B cell (primary cell): ENCODE results near the gene FBXL13. TPM values are rescaled to one million over a fixed set of nuclear protein-coding genes. Genes with fewer than 3 reads are reported as not detected.

ENCODE experiments used
- ATAC-seq: fragments of 200-7000 bp; cut with Tn5 transposase; one replicate; pipeline ENCODE4 v1.10.0; 2021; ENCODE audit warnings: low read depth, mild to moderate bottlenecking, moderate number of reproducible peaks, moderate library complexity
- CTCF ChIA-PET: fragments of 350-600 bp; sonication (Branson Sonifier 250); formaldehyde crosslinking; loops from one replicate; lab custom pipeline; 2021; ENCODE audit warnings: antibody characterized with exemption, inconsistent platforms; lab: Charles Lee
- POLR2A ChIA-PET: fragments of 350-600 bp; sonication (Branson Sonifier 250); formaldehyde crosslinking; loops from one replicate; lab custom pipeline; 2021; ENCODE audit warnings: antibody characterized with exemption; lab: Charles Lee
- DNase-seq: peaks from one replicate; pipeline ENCODE4 v3.0.0; 2013
- H2AFZ ChIP-seq: 2 replicates; pipeline ENCODE4 v1.6.1; 2012; ENCODE audit warnings: mild to moderate bottlenecking, low read depth, low read length; ENCODE audit not compliant: insufficient read depth, poor library complexity, severe bottlenecking
- H3K27ac ChIP-seq, 2 donors: 1 replicate in 1 of 2; 2 replicates in 1 of 2; pipeline ENCODE4 v1.5.1; 2012 to 2013; ENCODE audit warnings: low read length in 2 of 2, mild to moderate bottlenecking in 2 of 2, moderate library complexity in 1 of 2
- H3K27me3 ChIP-seq, 4 experiments: fragments of 200-600 bp in 1 of 4; sonication (generic) in 1 of 4; replicated peaks in 1 of 4; 1 replicate in 2 of 4; 2 replicates in 2 of 4; pipeline versions ENCODE4 v1.6.1 to v1.7.0; 2013 to 2016; ENCODE audit warnings: low read length in 3 of 4, mild to moderate bottlenecking in 2 of 4, mixed read lengths in 1 of 4, moderate library complexity in 1 of 4; ENCODE audit not compliant: insufficient read depth in 4 of 4, control insufficient read depth in 3 of 4; ENCODE audit errors: control extremely low read depth in 1 of 4
- H3K36me3 ChIP-seq, 2 experiments: replicated peaks in 1 of 2; 1 replicate in 1 of 2; 2 replicates in 1 of 2; pipeline versions ENCODE4 v1.6.1 to v1.7.1; 2013; ENCODE audit warnings: low read length in 1 of 2; ENCODE audit not compliant: insufficient read depth in 2 of 2, control insufficient read depth in 1 of 2; ENCODE audit errors: control extremely low read depth in 1 of 2, extremely low read depth in 1 of 2
- H3K4me1 ChIP-seq, 2 donors: fragments of 200-600 bp in 1 of 2; sonication (generic) in 1 of 2; 1 replicate in 1 of 2; 2 replicates in 1 of 2; pipeline versions ENCODE4 v1.5.1 to v1.6.1; 2013 to 2017; ENCODE audit warnings: low read length in 2 of 2; ENCODE audit not compliant: control insufficient read depth in 2 of 2, insufficient read depth in 2 of 2
- H3K4me2 ChIP-seq: replicated peaks from 2 replicates; pipeline ENCODE3; 2012; ENCODE audit warnings: mild to moderate bottlenecking, low read depth, low read length; ENCODE audit not compliant: poor library complexity, severe bottlenecking
- H3K4me3 ChIP-seq, 5 experiments: fragments of 200-600 bp in 1 of 5; sonication (generic) in 1 of 5; 1 replicate in 3 of 5; 2 replicates in 2 of 5; pipeline versions ENCODE4 v1.5.1 to v1.7.0; 2011 to 2016; ENCODE audit warnings: low read length in 4 of 5, mild to moderate bottlenecking in 4 of 5, low read depth in 2 of 5, control low read depth in 1 of 5, moderate library complexity in 1 of 5; ENCODE audit not compliant: insufficient read depth in 1 of 5; ENCODE audit errors: control extremely low read depth in 1 of 5, extremely low read depth in 1 of 5
- H3K79me2 ChIP-seq: fragments of 200-600 bp; sonication (generic); one replicate; pipeline ENCODE4 v1.6.0; 2016; ENCODE audit warnings: low read length; ENCODE audit not compliant: control insufficient read depth, insufficient read depth
- H3K9ac ChIP-seq: fragments of 200-600 bp; sonication (generic); 2 replicates; pipeline ENCODE4 v1.6.1; 2017; ENCODE audit warnings: mild to moderate bottlenecking, low read length, moderate library complexity
- H3K9me3 ChIP-seq, 3 donors: one replicate each; pipeline versions ENCODE4 v1.6.1 to v1.7.1; 2013; ENCODE audit warnings: low read length in 2 of 3; ENCODE audit not compliant: control insufficient read depth in 2 of 3, insufficient read depth in 1 of 3; ENCODE audit errors: control extremely low read depth in 1 of 3
- H4K20me1 ChIP-seq: 2 replicates; pipeline ENCODE4 v1.6.0; 2012; ENCODE audit warnings: mild to moderate bottlenecking, low read length; ENCODE audit not compliant: insufficient read depth, control insufficient read depth, poor library complexity, severe bottlenecking
- H3K27ac Mint-ChIP-seq: one replicate; pipeline ENCODE4 v1.8.0; 2021; ENCODE audit warnings: mixed read lengths
- H3K27me3 Mint-ChIP-seq: one replicate; pipeline ENCODE4 v1.8.0; 2021; ENCODE audit warnings: mixed read lengths
- H3K4me1 Mint-ChIP-seq: one replicate; pipeline ENCODE4 v1.8.0; 2021; ENCODE audit warnings: mixed read lengths
- H3K4me3 Mint-ChIP-seq: one replicate; pipeline ENCODE4 v1.8.0; 2021; ENCODE audit warnings: mixed read lengths
- H3K9me3 Mint-ChIP-seq: one replicate; pipeline ENCODE4 v1.8.0; 2022; ENCODE audit warnings: mixed read lengths; ENCODE audit not compliant: insufficient read depth
- CTCF ChIP-seq: fragments of 200-600 bp; IDR thresholded peaks from one replicate; pipeline ENCODE4 v1.8.0; 2022; ENCODE audit warnings: antibody characterized with exemption, mild to moderate bottlenecking
- EZH2 ChIP-seq: IDR thresholded peaks from 2 replicates; pipeline ENCODE4 v1.6.1; 2012; ENCODE audit warnings: borderline replicate concordance, low read depth, mild to moderate bottlenecking, moderate library complexity, low read length; ENCODE audit not compliant: insufficient read depth, poor library complexity, severe bottlenecking
- WGBS: methylation state at CpG from one replicate; pipeline ENCODE4 v1.1.5; 2013; ENCODE audit warnings: missing lambda C conversion rate; ENCODE audit not compliant: insufficient coverage; 5-methylcytosine and 5-hydroxymethylcytosine counted together
- intact Hi-C: fragments of 100-400 bp; cut with micrococcal nuclease; formaldehyde crosslinking; loops from one replicate; pipeline ENCODE4 v1.10.0; 2022
- polyA plus RNA-seq: library from polyadenylated mRNA; depleted of rRNA; stranded (reverse); fragments of >200 nt; gene quantifications from 2 replicates; pipeline ENCODE4 v1.2.3, GENCODE V29; 2012
- total RNA-seq, 2 donors: library from RNA; stranded (reverse); fragments of 120-200 nt in 1 of 2; gene quantifications; 1 replicate in 1 of 2; 2 replicates in 1 of 2; pipeline versions ENCODE4 v1.2.3 to v1.2.4, GENCODE V29; 2013 to 2022

FBXL13 gene
- total and polyA plus RNA-seq, 2 donors (not counting 1 experiment from before 2014, with no cell fraction given): 0.22 to 4.0 TPM

- H3K4me3 ChIP-seq: no peak overlapping the region
- H2AFZ ChIP-seq: no peak overlapping the region
- no peak overlapping the region for H3K4me3 Mint-ChIP-seq
- H3K9ac ChIP-seq: no peak overlapping the region
- no peak for DNase-seq
- no peak for TF ChIP-seq CTCF
- no peak for TF ChIP-seq EZH2
- no peak overlapping the region for H3K27ac ChIP-seq
- no peaks in the 10 kb centered on the region for H3K79me2 ChIP-seq
- H3K36me3 ChIP-seq: no peaks in the 10 kb centered on the region
- ChIA-PET POLR2A (no interaction called here), CTCF (no interaction called here)
- no peaks in the 10 kb centered on the region for H4K20me1 ChIP-seq
- H3K4me1 Mint-ChIP-seq: no peaks in the 10 kb centered on the region
- peaks cover 2% of the 10 kb centered on the region for H3K9me3 Mint-ChIP-seq
- no peaks in the 10 kb centered on the region for H3K4me1 ChIP-seq
- intact Hi-C loops: no loop called here
- no peaks in the 10 kb centered on the region for H3K27me3 Mint-ChIP-seq
- WGBS: 92% methylated on average over 2 of the region's 2 CpGs
- H3K27ac Mint-ChIP-seq: no peak overlapping the region
- no peaks in the 10 kb centered on the region for H3K27me3 ChIP-seq
- H3K4me2 ChIP-seq: no peak overlapping the region
- H3K9me3 ChIP-seq: no peaks in the 10 kb centered on the region
- no peak for ATAC-seq
Measured at GRCh38 chr7:102981451-102981850, 93.1 kb downstream of the FBXL13 start.

GRCh38 chr7:102979670-102980069 lies 94.9 kb downstream of the FBXL13 start:
- intact Hi-C loops: no loop called here
- peaks cover 2% of the 10 kb centered on the region for H3K9me3 Mint-ChIP-seq
- Histone ChIP-seq H3K27ac (no peak overlapping the region), H4K20me1 (no peaks in the 10 kb centered on the region), H3K4me3 (no peak overlapping the region), H3K79me2 (no peaks in the 10 kb centered on the region), H3K9ac (no peak overlapping the region), H3K27me3 (no peaks in the 10 kb centered on the region), H3K4me1 (no peaks in the 10 kb centered on the region), H3K4me2 (no peak overlapping the region), H3K9me3 (no peaks in the 10 kb centered on the region), H2AFZ (no peak overlapping the region), H3K36me3 (no peaks in the 10 kb centered on the region)
- POLR2A ChIA-PET: no interaction called here
- H3K4me3 Mint-ChIP-seq: no peak overlapping the region
- DNase-seq: no peak
- H3K4me1 Mint-ChIP-seq: no peaks in the 10 kb centered on the region
- CTCF ChIA-PET: no interaction called here
- ATAC-seq: no peak
- TF ChIP-seq CTCF (no peak), EZH2 (no peak)
- no peak overlapping the region for H3K27ac Mint-ChIP-seq
- H3K27me3 Mint-ChIP-seq: no peaks in the 10 kb centered on the region
